Central memory CD8-positive, alpha-beta T cell (primary cell): ENCODE results near the gene PAPLN.
A peak's percentile ranks its signal among the peaks of the same experiment; 100 is the strongest.

Source experiments
- ATAC-seq: fragments of 150-1000 bp; cut with Tn5 transposase; replicated peaks from 2 replicates; pipeline ENCODE4 v1.10.0; 2022; ENCODE audit warnings: mild to moderate bottlenecking, moderate FRiP score, moderate number of reproducible peaks; ENCODE audit not compliant: poor library complexity, severe bottlenecking; ENCODE audit errors: extremely low read depth
- DNase-seq, 2 donors: peaks; one replicate each; pipeline ENCODE4 v3.0.0; 2021; ENCODE audit warnings: low spot score in 2 of 2
- H3K27ac Mint-ChIP-seq: one replicate; pipeline ENCODE4 v1.8.0; 2022; ENCODE audit warnings: low read depth, mild to moderate bottlenecking, moderate library complexity, mixed read lengths
- H3K27me3 Mint-ChIP-seq: one replicate; pipeline ENCODE4 v1.8.0; 2022; ENCODE audit warnings: mixed read lengths
- H3K36me3 Mint-ChIP-seq: one replicate; pipeline ENCODE4 v1.8.0; 2022; ENCODE audit warnings: mild to moderate bottlenecking, moderate library complexity, mixed read lengths; ENCODE audit not compliant: insufficient read depth
- H3K4me1 Mint-ChIP-seq: one replicate; pipeline ENCODE4 v1.8.0; 2022; ENCODE audit warnings: mixed read lengths
- H3K4me3 Mint-ChIP-seq: one replicate; pipeline ENCODE4 v1.8.0; 2022; ENCODE audit warnings: mild to moderate bottlenecking, moderate library complexity, mixed read lengths
- H3K9me3 Mint-ChIP-seq: one replicate; pipeline ENCODE4 v1.8.0; 2022; ENCODE audit warnings: mixed read lengths

Gene PAPLN

GRCh38 chr14:73261520-73262426 lies 24.5 kb downstream of the PAPLN start:
- peaks cover 2% of the 10 kb centered on the region for H3K36me3 Mint-ChIP-seq
- no peak for DNase-seq
- ATAC-seq, result no peak
- H3K4me3 Mint-ChIP-seq, result no peak overlapping the region
- H3K4me1 Mint-ChIP-seq, result no peaks in the 10 kb centered on the region
- H3K9me3 Mint-ChIP-seq, result no peaks in the 10 kb centered on the region
- no peak overlapping the region for H3K27ac Mint-ChIP-seq
- peaks cover 21% of the 10 kb centered on the region for H3K27me3 Mint-ChIP-seq

- H3K36me3 Mint-ChIP-seq, result peaks cover 2% of the 10 kb centered on the region
- no peaks in the 10 kb centered on the region for H3K9me3 Mint-ChIP-seq
- no peak overlapping the region for H3K27ac Mint-ChIP-seq
- H3K4me3 Mint-ChIP-seq, result no peak overlapping the region
- no peaks in the 10 kb centered on the region for H3K4me1 Mint-ChIP-seq
- H3K27me3 Mint-ChIP-seq, result peaks cover 21% of the 10 kb centered on the region
- ATAC-seq, result no peak
- no peak for DNase-seq
Observed at GRCh38 chr14:73262427-73263183, 25.3 kb downstream of the PAPLN start.

DNA sequence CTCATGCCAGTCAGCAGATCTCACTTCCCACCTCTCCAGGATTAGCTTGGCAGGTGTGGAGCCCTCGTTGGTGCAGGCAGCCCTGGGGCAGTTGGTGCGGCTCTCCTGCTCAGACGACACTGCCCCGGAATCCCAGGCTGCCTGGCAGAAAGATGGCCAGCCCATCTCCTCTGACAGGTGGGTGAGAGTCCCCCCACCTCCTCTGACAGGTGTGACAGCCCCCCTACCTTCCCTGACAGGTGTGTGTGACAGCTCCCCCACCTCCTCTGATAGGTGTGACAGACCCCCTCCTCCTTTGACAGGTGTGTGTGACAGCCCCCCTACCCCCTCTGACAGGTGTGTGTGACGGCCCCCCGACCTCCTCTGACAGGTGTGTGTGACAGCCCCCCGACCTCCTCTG lies 26.3 kb downstream of the PAPLN start:
- H3K9me3 Mint-ChIP-seq, result no peaks in the 10 kb centered on the region
- DNase-seq (no peak), ATAC-seq (no peak)
- peaks cover 2% of the 10 kb centered on the region for H3K36me3 Mint-ChIP-seq
- H3K27me3 Mint-ChIP-seq, result peaks cover 21% of the 10 kb centered on the region
- no peak overlapping the region for H3K4me3 Mint-ChIP-seq
- H3K27ac Mint-ChIP-seq, result peak overlapping the region; percentile 65
- H3K4me1 Mint-ChIP-seq, result no peaks in the 10 kb centered on the region

- H3K27ac Mint-ChIP-seq, result peak overlapping the region; percentile 65
- peaks cover 21% of the 10 kb centered on the region for H3K27me3 Mint-ChIP-seq
Observed at GRCh38 chr14:73264080-73264884, 27.0 kb downstream of the PAPLN start.

DNA sequence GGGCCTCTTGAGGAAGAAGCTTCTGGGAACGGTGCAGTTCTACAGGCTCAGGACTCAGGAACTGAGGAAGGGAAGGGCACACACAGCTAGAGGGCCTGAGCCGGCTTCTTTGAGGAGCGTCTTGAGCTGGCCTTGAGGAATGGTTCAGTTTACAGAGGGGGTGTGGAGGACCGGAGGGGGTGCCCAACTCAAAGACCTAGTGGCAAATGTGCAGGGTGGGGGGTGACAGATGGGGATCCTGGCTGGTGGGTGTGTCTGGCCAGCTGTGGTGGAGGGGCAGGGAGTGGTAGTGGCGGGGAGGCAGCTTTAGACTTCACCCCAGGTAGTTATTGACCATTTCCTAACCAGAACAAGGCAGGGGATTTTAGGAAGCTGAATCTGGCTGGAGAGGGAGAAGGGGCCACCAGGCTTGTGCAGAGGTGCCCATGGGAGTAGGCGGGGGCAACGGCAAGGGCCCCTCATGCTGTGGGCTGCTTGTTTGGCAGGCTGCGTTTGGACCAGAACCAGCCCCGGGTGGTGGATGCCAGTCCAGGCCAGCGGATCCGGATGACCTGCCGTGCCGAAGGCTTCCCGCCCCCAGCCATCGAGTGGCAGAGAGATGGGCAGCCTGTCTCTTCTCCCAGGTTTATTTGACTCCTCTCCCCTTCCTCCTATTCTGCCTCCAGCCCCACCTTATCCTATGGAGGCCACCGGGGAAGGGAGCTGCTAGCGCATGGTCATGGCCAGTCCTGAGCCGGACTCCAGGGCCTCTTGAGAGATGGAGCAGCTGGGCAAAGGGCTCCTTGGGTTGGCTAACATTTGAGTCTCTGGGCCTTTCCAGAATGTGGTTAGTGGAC lies 27.8 kb downstream of the PAPLN start:
- Mint-ChIP-seq H3K36me3 (peaks cover 2% of the 10 kb centered on the region), H3K27ac (no peak overlapping the region), H3K4me3 (no peak overlapping the region), H3K9me3 (no peaks in the 10 kb centered on the region), H3K4me1 (peaks cover 9% of the 10 kb centered on the region), H3K27me3 (peaks cover 21% of the 10 kb centered on the region)
- ATAC-seq, result no peak
- no peak for DNase-seq

More at GRCh38 chr14:73264080-73264884, 27.0 kb downstream of the PAPLN start:
- no peak for DNase-seq
- Mint-ChIP-seq H3K9me3 (no peaks in the 10 kb centered on the region), H3K36me3 (peaks cover 2% of the 10 kb centered on the region), H3K4me3 (no peak overlapping the region), H3K4me1 (peaks cover 2% of the 10 kb centered on the region)
- no peak for ATAC-seq

GRCh38 chr14:73265721-73266046 lies 28.4 kb downstream of the PAPLN start:
- Mint-ChIP-seq H3K4me1 (peaks cover 14% of the 10 kb centered on the region), H3K36me3 (peaks cover 2% of the 10 kb centered on the region), H3K4me3 (no peak overlapping the region), H3K27me3 (peaks cover 21% of the 10 kb centered on the region), H3K9me3 (no peaks in the 10 kb centered on the region), H3K27ac (no peak overlapping the region)
- DNase-seq (no peak), ATAC-seq (no peak)

DNA sequence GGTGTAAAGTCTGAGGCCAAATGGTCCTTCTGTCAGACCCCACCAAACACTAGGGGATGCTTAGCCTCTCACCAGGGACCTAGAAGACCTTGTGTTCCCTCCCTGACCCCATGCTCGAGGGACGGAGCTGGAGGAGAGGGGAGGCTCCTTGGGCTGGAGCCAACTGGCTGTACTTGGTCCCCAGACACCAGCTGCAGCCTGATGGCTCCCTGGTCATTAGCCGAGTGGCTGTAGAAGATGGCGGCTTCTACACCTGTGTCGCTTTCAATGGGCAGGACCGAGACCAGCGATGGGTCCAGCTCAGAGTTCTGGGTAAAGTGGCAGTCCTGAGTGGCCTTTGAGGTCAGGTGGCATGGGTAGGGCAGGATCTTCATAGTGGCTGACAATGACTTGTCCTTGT lies 29.0 kb downstream of the PAPLN start:
- peaks cover 21% of the 10 kb centered on the region for H3K27me3 Mint-ChIP-seq
- ATAC-seq, result no peak
- no peak overlapping the region for H3K27ac Mint-ChIP-seq
- H3K36me3 Mint-ChIP-seq, result peaks cover 2% of the 10 kb centered on the region
- DNase-seq, result no peak
- no peak overlapping the region for H3K4me3 Mint-ChIP-seq
- H3K9me3 Mint-ChIP-seq, result no peaks in the 10 kb centered on the region
- peaks cover 19% of the 10 kb centered on the region for H3K4me1 Mint-ChIP-seq

- no peak overlapping the region for H3K27ac Mint-ChIP-seq
- H3K27me3 Mint-ChIP-seq, result peaks cover 21% of the 10 kb centered on the region
- H3K9me3 Mint-ChIP-seq, result no peaks in the 10 kb centered on the region
- peaks cover 19% of the 10 kb centered on the region for H3K4me1 Mint-ChIP-seq
- H3K4me3 Mint-ChIP-seq, result no peak overlapping the region
- DNase-seq (no peak), ATAC-seq (no peak)
- H3K36me3 Mint-ChIP-seq, result peaks cover 5% of the 10 kb centered on the region
Observed at GRCh38 chr14:73267474-73267873, 30.2 kb downstream of the PAPLN start.

GRCh38 chr14:73269729-73270531 lies 32.6 kb downstream of the PAPLN start:
- no peak for DNase-seq
- Mint-ChIP-seq H3K9me3 (no peaks in the 10 kb centered on the region), H3K27ac (no peak overlapping the region), H3K4me1 (peaks cover 19% of the 10 kb centered on the region), H3K27me3 (peaks cover 6% of the 10 kb centered on the region), H3K4me3 (peak overlapping the region; percentile 36), H3K36me3 (peaks cover 10% of the 10 kb centered on the region)
- ATAC-seq, result peak; percentile 14

- DNase-seq (no peak), ATAC-seq (no peak)
- H3K36me3 Mint-ChIP-seq, result peaks cover 18% of the 10 kb centered on the region
- H3K4me3 Mint-ChIP-seq, result no peak overlapping the region
- H3K4me1 Mint-ChIP-seq, result peaks cover 19% of the 10 kb centered on the region
- H3K27me3 Mint-ChIP-seq, result no peaks in the 10 kb centered on the region
- no peaks in the 10 kb centered on the region for H3K9me3 Mint-ChIP-seq
- no peak overlapping the region for H3K27ac Mint-ChIP-seq
Observed at GRCh38 chr14:73272393-73272792, 35.1 kb downstream of the PAPLN start.

GRCh38 chr14:73273799-73274198 lies 36.5 kb downstream of the PAPLN start:
- Mint-ChIP-seq H3K27ac (no peak overlapping the region), H3K36me3 (peaks cover 20% of the 10 kb centered on the region), H3K4me1 (peaks cover 19% of the 10 kb centered on the region), H3K27me3 (no peaks in the 10 kb centered on the region), H3K4me3 (no peak overlapping the region), H3K9me3 (no peaks in the 10 kb centered on the region)
- DNase-seq (no peak), ATAC-seq (no peak)
